ENCODE measurements around the gene LIX1L. TPM values are rescaled to one million over a fixed set of nuclear protein-coding genes. Genes with fewer than 3 reads are reported as not detected.

Gene LIX1L
- total RNA-seq, 4 donors from 2014 or later = 7.6 to 18.4 (median 11.3) TPM

DNA sequence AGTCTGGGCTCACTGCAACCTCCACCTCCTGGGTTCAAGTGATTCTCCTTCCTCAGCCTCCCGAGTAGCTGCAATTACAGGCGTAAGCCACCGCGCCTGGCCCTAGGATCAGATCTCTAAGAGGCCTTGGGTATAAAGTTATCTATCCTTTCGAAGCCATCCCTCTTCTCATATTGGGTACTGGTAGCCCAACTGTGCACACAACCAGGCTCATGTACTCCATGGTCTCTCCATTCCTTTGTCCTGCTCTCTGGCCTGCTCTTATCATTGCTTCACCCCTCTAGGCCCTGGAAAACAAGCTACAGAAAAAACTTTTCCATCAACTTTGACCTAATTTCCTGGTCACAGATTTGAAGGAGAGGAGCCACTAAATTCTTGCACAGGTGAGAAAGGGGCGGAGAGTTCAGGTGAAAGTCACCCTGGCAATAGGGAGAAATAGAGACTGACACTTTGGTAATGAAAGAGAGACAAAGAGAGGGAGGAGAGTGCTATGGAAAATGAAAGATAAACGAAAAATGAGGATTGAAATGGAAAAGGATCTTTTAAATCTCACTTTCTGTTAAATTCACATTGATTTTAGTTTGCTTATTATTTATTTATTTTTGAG, 32.5 kb upstream of the LIX1L start:
- H3K9me3 ChIP-seq = no peaks in the 10 kb centered on the region
- H3K4me1 ChIP-seq = peaks cover 39% of the 10 kb centered on the region
- no peaks in the 10 kb centered on the region for H3K27me3 ChIP-seq
- H3K36me3 ChIP-seq = peaks cover 29% of the 10 kb centered on the region
- TF ChIP-seq EP300 (IDR thresholded peaks at IDR 0.05) = no peak
- peak in 1 of 2 donors; percentile 34 for TF ChIP-seq POLR2A (IDR thresholded peaks at IDR 0.05)
- TF ChIP-seq POLR2AphosphoS5 (IDR thresholded peaks at IDR 0.05) = peak in 1 of 3 donors; percentile 44
- WGBS = 66% methylated on average over 7 of the region's 7 CpGs
- DNase-seq (ENCODE audit: low spot score in 2 of 2) = peak in 1 of 2 donors; percentile 66
- peak overlapping the region; percentile 99 for H3K27ac ChIP-seq
- H3K4me3 ChIP-seq = no peak overlapping the region

DNA sequence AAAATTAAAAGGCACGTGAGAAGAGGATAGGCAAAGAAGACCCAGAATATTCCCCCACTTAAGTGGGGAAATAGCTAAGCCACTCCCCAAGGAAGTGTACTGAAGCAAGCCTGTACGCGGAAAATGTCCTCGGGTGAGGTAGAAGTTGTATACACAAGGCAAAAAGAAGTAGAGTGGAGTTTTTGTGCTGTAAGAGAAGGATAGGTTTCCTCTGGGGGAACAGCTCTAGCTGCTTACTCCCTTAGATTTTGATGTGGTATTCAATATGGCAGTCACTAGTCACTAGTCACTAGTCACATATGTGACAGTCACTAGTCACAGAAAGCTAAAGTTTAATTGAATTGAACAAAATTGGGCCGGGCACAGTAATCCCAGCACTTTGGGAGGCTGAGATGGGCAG, 31.0 kb upstream of the LIX1L start:
- peaks cover 54% of the 10 kb centered on the region for H3K4me1 ChIP-seq
- no peaks in the 10 kb centered on the region for H3K9me3 ChIP-seq
- H3K27me3 ChIP-seq = no peaks in the 10 kb centered on the region
- H3K4me3 ChIP-seq = no peak overlapping the region
- H3K27ac ChIP-seq = peak overlapping the region; percentile 10
- peaks cover 13% of the 10 kb centered on the region for H3K36me3 ChIP-seq
- 48% methylated on average over 5 of the region's 5 CpGs for WGBS
- peak in 1 of 2 donors; percentile 58 for DNase-seq (ENCODE audit: low spot score in 2 of 2)
- TF ChIP-seq EP300 (IDR thresholded peaks at IDR 0.05) = no peak
- no peak for TF ChIP-seq POLR2AphosphoS5 (IDR thresholded peaks at IDR 0.05)
- TF ChIP-seq, protein P1, sequence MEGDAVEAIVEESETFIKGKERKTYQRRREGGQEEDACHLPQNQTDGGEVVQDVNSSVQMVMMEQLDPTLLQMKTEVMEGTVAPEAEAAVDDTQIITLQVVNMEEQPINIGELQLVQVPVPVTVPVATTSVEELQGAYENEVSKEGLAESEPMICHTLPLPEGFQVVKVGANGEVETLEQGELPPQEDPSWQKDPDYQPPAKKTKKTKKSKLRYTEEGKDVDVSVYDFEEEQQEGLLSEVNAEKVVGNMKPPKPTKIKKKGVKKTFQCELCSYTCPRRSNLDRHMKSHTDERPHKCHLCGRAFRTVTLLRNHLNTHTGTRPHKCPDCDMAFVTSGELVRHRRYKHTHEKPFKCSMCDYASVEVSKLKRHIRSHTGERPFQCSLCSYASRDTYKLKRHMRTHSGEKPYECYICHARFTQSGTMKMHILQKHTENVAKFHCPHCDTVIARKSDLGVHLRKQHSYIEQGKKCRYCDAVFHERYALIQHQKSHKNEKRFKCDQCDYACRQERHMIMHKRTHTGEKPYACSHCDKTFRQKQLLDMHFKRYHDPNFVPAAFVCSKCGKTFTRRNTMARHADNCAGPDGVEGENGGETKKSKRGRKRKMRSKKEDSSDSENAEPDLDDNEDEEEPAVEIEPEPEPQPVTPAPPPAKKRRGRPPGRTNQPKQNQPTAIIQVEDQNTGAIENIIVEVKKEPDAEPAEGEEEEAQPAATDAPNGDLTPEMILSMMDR (IDR thresholded peaks at IDR 0.05) = no peak
- TF ChIP-seq POLR2A (IDR thresholded peaks at IDR 0.05) = no peak

DNA sequence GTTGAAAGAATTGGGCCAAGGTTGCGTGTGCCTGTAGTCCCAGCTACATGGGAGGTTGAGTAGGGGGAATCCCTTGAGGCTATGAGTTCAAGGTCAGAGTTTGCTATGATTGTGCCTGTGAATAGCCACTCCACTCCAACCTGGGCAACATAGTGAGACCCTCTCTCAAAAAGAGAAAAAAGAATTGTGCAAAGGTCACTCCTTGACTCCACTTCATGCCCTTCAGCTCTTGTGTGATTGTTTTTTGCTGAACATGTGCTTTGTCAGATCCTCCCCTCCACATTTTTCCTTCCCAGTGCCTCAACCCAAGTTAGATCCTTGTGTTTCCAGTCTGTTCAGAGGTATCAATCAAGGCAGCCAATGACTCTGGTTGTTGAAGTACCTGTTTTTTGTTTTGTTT, 30.1 kb upstream of the LIX1L start:
- TF ChIP-seq POLR2A (IDR thresholded peaks at IDR 0.05) (no peak), POLR2AphosphoS5 (IDR thresholded peaks at IDR 0.05) (no peak), EP300 (IDR thresholded peaks at IDR 0.05) (no peak)
- TF ChIP-seq, protein P1 (IDR thresholded peaks at IDR 0.05) = no peak
- DNase-seq (ENCODE audit: low spot score in 2 of 2) = no peak
- Histone ChIP-seq H3K36me3 (peaks cover 4% of the 10 kb centered on the region), H3K27ac (peak overlapping the region; percentile 10), H3K9me3 (no peaks in the 10 kb centered on the region), H3K4me3 (no peak overlapping the region), H3K4me1 (peaks cover 55% of the 10 kb centered on the region), H3K27me3 (no peaks in the 10 kb centered on the region)
- 100% methylated on average over 1 of the region's 1 CpG for WGBS

DNA sequence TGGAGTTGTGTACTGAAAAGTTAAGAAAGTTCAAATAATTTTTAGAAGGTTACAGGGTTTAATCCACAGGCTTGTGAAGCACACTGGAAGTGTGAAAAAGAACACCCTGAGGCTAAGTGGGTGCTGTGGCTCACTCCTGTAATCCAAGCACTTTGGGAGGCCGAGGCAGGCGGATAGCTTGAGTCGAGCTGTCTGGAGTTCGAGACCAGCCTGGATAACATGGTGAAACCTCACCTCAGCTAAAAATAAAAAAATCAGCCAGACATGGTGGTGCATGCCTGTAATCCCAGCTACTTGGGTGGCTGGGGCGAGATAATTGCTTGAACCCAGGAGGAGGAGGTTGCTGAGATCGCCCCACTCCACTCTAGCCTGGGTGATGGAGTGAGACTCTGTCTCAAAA, 28.7 kb upstream of the LIX1L start:
- no peaks in the 10 kb centered on the region for H3K27me3 ChIP-seq
- H3K36me3 ChIP-seq = no peaks in the 10 kb centered on the region
- DNase-seq (ENCODE audit: low spot score in 2 of 2) = peak in 1 of 2 donors; percentile 56
- 92% methylated on average over 6 of the region's 6 CpGs for WGBS
- H3K4me1 ChIP-seq = peaks cover 55% of the 10 kb centered on the region
- no peaks in the 10 kb centered on the region for H3K9me3 ChIP-seq
- no peak for TF ChIP-seq EP300 (IDR thresholded peaks at IDR 0.05)
- TF ChIP-seq, protein P1 (IDR thresholded peaks at IDR 0.05) = no peak
- no peak overlapping the region for H3K4me3 ChIP-seq
- peak overlapping the region; percentile 81 for H3K27ac ChIP-seq

DNA sequence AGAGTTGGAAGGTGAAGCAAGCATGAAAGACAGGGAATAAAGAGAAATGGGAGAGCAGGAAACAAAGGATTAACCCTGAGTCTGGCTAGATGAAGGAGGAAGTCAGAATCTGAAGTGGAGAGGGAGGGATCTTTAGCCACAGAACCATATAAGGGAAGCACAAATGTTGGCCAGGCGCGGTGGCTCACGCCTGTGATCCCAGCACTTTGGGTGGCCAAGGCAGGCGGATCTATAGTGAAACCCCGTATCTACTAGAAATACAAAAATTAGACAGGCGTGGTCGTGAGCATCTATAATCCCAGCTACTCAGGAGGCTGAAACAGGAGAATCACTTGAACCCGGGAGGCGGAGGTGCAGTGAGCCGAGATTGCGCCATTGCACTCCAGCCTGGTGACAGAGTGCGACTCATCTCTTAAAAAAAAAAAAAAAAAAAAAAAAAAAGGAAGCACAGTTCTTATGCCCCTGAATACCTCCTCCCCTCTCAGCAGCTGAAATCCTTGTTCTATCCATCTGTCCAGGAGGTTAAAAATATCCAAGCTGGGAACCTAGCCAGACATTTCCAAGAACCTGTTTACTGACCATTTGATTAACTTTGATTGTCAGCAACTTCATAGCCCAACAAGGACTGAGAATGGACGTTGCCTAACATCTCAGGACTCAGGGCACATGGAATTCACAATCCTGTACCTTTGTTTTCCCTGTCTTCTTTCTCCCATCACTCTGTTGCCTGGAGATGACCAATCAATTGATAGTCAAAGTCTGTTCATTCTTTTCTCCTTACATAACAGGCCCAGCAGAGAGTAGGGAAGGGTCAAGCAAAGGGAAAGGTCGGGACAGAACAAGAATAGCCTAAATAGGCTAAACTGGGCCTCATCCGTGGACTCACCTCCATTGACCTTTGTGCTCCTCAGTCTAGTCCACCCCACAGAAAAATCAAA, 28.0 kb upstream of the LIX1L start:
- H3K9me3 ChIP-seq = no peaks in the 10 kb centered on the region
- TF ChIP-seq, protein P1 (IDR thresholded peaks at IDR 0.05) = no peak
- TF ChIP-seq POLR2A (IDR thresholded peaks at IDR 0.05) (no peak), POLR2AphosphoS5 (IDR thresholded peaks at IDR 0.05) (no peak), EP300 (IDR thresholded peaks at IDR 0.05) (no peak)
- WGBS = 35% methylated on average over 15 of the region's 15 CpGs
- peak overlapping the region; percentile 22 for H3K4me3 ChIP-seq
- H3K4me1 ChIP-seq = peaks cover 58% of the 10 kb centered on the region
- peak overlapping the region; percentile 81 for H3K27ac ChIP-seq
- DNase-seq (ENCODE audit: low spot score in 2 of 2) = peak in 1 of 2 donors; percentile 67
- no peaks in the 10 kb centered on the region for H3K27me3 ChIP-seq
- no peaks in the 10 kb centered on the region for H3K36me3 ChIP-seq
